Spleen (tissue), 7 donors: Measurements from ENCODE around the gene APC.

Experiments
- CTCF ChIP-seq, 11 experiments: fragments of 200-600 bp in 7 of 11; fragments of 450-650 bp in 4 of 11; sonication (generic) in 4 of 11; IDR thresholded peaks in 8 of 11; conservative IDR thresholded peaks in 3 of 11; 1 replicate in 7 of 11; 2 replicates in 4 of 11; pipeline versions ENCODE4 v1.4.0 to v1.8.0; 2016 to 2021; ENCODE audit warnings: antibody characterized with exemption in 11 of 11, inconsistent platforms in 4 of 11, mild to moderate bottlenecking in 1 of 11
- POLR2A ChIP-seq, 3 donors: fragments of 450-650 bp; IDR thresholded peaks; one replicate each; pipeline ENCODE4 v1.5.1; 2017; ENCODE audit warnings: antibody characterized with exemption in 3 of 3, mild to moderate bottlenecking in 1 of 3
- POLR2AphosphoS5 ChIP-seq, 3 donors: sonication (generic); formaldehyde crosslinking; IDR thresholded peaks; one replicate each; pipeline ENCODE4 v1.5.1; 2017; ENCODE audit warnings: antibody characterized with exemption in 3 of 3
- donor health status: DM: no; HTN: no; CAD: no; lungs with moderate emphysema.
- donor health status: DM: no; HTN: no; CAD: no.
- donor health status: DM: no; HTN: no; CAD: no.

GRCh38 chr5:112820246-112820645 lies 82.6 kb downstream of the APC start:
- TF ChIP-seq POLR2A (IDR thresholded peaks at IDR 0.05) = no peak
- TF ChIP-seq CTCF (IDR thresholded peaks at IDR 0.05 in 8 of 11, conservative IDR thresholded peaks at IDR 0.05 in 3 of 11) = no peak
- TF ChIP-seq POLR2AphosphoS5 (IDR thresholded peaks at IDR 0.05) = no peak
